Islet precursor cell (in vitro differentiated cells): ENCODE measurements around the gene KRTAP21-3.
"Not testable (repeated sequence)": the region's sequence is repeated elsewhere in the genome, so short reads cannot be mapped to it uniquely, and the experiment has no call there.

Source experiments
- DNase-seq: peaks from one replicate; pipeline ENCODE4 v3.0.0-alpha.2; 2018

Gene KRTAP21-3, protein sequence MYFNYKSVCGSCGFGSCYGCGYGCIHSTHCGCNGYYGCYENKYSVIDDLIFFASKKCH

DNA sequence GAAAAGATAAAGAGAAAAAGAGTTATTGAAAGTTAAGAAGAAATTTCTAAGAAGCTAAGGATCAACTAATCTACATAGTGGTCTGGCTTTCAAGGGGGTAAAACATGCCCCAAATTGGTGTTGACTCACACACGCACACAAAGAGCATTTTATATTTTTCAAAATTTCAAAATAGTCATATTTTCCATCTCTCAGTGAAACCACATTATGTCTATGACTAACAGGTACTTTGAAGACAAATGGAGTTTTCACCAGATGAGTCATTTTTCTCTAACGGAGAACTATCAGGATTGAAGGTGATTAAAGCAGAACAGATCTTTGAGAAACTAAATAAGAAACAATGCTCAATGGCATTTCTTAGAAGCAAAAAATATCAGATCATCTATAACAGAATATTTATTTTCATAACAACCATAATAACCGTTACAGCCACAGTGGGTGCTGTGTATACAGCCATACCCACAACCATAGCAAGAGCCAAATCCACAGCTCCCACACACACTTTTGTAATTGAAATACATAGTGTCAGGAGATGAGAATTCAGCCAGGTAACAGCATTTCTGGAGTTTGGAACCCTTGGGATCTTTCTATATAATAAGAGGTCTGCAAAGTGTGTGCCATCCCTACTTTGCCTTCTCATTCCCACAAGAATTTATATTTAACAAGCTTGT lies at the start of gene KRTAP21-3:
Gene KRTAP21-3 (minus strand): TSS at position 539 of the 671 bp plus-strand sequence. CDS start 18 bp downstream, at position 521.
- no peak for DNase-seq

DNA sequence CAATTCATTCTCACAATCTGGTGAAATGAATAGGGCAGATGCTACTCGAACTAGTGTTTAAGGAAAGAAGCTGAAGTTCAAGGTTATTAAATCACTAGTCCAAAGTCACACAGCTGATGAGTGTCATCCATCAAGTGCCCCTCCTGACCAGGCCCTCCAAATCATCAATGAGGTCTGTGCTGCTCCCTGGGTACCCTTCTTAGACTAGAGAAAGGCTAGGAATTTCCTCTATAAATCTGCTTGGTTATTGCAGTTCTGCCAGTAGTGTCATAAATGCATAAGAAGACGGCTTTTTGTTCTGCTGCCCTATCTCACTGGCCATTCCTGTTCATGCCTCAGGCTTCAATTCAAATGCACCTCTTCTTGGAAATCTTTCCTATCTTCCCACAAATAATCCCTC lies 42.2 kb upstream of the KRTAP21-3 start:
- no peak for DNase-seq

DNA sequence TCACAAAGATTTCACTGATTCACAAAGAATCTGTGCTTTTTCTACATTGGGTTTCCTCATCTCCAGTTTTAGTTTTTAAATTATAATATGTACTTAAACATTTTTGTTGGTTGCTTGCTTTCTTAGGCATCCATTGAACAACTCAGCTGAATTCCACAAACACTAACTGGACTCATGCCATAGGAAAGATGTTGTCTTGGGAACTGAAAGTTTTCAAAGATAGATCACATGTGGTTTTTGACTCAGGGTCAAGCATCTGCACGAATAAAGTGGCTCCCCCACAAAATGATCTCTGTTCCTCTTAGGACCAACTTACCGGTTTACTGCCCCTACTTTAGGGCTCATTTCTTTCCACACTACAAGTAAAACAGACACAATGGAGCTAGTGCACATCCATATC lies 39.7 kb upstream of the KRTAP21-3 start:
- DNase-seq, result no peak

DNA sequence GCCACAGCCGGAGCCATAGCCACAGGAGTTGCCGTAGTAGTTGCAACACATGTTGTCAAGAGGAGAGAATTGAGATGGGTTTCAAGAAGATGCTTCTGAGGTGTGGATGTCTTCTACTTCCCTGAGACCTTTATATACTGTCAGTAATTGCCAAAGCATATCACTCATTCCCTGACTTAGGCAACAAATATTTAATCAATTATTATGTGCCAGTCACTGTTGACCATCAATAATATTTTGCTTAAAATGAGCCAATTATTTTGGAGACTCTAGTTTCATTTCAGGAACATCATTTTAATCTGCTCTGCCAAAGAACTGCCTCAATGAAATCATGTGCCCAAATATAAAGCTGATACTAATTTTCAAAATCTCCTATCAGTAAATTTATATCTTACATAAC lies 36.8 kb upstream of the KRTAP21-3 start, which contains the start of gene KRTAP21-1:
Gene KRTAP21-1 (minus strand): TSS at position 101 of the 400 bp plus-strand sequence. CDS start 50 bp downstream, at position 51.
- not testable (repeated sequence) for DNase-seq

DNA sequence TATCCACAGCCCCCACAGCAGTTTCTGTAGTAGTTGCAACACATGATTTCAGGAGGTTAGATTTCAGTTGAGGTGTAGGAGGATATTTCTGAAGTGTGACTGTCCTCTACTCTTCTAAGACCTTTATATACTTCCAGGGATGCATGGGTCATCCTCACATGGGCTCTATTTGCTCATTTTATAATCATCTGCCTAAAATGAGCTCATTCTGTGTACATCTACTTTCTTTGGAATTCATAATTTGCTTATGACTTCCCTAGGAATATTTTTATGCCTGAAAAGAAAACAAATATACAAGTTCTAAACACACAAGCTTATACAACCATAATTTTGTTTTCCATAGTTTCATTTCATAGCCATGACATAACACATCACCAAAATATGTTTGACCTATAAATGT lies 28.6 kb upstream of the KRTAP21-3 start, which contains the start of gene KRTAP21-2:
Gene KRTAP21-2 (minus strand): TSS at position 101 of the 400 bp plus-strand sequence. CDS start 57 bp downstream, at position 44.
- no peak for DNase-seq

DNA sequence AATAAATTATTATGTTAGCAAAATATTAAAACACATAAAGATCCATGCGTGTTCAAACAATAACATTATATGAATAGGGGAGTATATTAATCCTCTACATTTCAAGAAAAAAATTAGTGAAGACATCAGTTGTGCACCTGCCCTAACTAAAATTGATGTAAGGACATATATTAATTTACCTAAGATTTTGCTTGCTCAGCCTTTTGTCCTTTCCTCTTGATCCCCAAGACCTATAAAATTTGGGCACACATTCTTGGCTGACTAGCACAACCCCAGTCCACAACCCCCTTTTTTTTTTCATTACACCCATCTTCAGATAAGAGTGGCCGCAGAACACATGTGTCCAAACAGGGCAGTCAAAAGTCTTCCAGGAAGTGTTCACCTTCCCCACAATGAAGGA lies 21.9 kb upstream of the KRTAP21-3 start:
- no peak for DNase-seq

DNA sequence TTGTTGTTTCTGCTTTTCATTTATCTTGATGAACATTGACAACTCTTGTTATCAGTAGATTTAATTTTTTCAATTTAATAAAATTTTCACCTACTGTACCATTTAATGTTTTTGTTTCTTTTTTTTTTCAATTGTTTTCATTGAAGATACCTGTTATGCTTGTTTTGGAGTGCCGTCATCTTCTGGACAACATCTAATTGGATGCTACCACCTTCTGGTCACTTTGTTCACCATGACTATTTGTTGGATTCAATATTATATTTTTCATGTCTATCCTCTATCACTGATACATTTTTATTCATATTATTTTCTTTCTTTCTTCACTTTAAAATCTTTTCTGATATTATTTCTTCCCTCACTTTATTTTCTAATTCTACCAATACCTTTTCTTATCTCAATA lies 14.4 kb upstream of the KRTAP21-3 start:
- DNase-seq, result no peak

DNA sequence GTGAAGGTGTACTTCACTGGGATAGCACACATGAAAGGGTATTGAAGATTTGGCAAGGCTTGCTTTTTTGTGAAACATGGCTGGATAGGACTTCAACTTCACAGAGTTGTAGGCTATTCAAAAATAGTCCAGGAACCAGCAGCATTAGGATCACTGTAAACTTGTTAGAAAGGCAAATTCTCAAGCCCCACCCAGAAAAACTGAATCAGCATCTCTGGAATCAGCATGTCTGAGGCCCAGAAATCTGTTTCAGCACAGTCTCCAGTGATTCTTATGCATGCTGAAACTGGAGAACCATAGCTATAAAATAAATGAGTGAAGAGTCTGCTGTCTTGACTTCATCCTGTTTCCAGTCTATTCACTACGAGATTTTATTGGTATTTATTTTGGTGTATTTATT lies 8.1 kb upstream of the KRTAP21-3 start:
- DNase-seq, result no peak

DNA sequence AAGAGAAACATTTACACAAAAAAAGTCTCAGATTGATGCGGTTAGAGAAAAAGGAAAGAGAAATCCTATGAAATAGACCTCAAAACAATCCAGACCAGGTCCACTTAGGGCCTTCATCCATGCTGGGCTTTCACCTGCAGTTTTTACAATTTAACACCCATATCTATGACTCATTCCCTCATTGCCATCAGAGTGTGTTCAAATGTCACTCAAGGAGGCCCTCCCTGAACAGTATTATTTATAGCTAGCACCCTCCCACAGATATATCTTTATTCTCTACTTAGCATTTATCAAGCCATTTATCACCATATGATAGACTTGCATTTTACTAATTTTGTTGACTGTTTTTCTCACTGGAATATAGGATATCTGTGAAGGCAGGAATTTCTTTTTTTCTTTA lies 824 bp upstream of the KRTAP21-3 start:
- DNase-seq, result no peak

DNA sequence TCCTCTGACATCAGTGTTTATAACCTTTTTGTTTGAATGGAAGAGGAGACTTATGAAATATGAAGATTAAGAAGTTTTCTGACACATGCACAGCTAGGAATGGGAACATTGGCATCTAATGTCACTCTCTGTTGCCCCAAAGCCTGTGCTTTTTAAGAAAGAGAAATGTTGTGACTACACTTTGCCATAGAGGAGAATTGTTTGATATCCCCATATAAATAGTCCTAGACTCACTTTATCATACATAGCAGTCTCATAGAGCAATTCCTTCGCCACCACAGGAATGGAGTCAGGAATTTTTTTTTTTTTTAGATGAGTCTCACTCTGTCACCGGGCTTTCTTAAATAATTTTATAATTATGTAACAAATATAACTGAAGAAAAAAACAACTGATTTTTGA lies 1.5 kb downstream of the KRTAP21-3 start:
- no peak for DNase-seq

DNA sequence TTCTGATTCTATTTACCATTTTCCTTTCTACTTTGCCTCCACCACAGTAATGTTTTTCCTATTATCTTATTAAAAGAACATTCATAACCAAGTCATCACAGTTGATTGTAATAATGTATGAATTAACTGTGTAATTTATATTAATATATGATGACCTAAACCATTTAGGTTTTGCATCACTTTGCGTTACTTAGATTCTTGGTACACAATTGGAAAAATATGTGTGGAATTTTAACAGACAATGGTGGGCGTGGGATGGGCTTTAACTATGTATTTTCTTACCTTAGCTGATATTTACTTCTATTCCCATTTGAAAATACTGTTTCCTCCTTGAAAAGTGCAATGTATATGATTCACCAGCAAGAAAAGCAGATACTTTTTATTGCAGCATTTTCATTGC lies 3.6 kb downstream of the KRTAP21-3 start:
- no peak for DNase-seq

DNA sequence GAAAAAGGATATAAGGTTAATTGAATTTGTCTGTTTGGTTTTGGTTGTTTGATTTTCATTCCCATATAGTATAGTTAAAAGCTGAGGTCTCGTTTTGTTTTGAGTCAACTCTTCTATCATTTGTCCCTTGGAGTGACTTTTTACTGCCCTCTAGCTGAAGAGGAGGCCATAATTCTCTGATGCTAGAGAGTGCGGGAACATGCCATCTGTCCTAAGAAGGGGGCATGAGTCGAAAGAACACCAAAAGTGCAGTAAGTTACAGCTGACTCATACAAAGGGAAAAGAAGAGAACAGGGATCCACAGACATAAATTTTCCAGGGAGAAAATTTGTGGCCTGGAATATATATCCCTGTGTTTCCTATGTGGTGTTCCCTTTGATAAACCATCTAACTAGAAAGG lies 4.1 kb downstream of the KRTAP21-3 start:
- no peak for DNase-seq

DNA sequence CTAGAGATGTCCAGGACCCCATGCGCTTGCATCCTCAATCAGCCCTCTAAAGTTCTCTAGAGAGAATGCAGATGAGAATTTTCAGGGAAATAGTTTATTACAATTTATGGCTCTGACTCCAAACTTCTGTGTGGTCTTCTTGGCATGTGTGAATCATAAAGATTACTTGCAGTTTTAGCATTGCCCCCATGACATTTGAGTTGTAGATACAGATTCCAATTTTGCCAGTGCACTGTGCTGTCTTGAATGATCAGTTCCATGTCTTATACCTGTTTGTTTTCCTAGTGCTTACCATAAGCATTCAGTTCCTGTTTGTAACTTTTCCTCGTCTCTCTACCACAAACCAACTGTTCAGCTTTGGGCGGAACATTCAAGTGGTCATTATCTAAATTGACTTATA lies 4.8 kb downstream of the KRTAP21-3 start:
- no peak for DNase-seq

DNA sequence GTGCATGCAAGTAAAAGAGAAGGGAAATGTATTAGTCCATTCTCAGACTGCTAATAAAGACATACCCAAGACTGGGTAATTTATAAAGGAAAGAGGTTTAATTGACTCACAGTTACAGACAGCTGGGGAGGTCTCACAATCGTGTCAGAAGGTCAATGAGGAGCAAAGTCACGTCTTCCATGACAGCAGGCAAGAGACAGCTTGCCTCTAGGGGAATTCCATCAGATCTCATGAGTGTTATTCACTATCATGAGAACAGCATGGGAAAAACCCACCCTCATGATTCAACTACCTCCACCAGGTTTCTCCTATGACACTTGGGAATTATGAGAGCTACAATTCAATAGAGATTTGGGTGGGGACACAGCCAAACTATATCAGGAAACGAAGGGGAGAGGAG lies 8.1 kb downstream of the KRTAP21-3 start:
- no peak for DNase-seq

DNA sequence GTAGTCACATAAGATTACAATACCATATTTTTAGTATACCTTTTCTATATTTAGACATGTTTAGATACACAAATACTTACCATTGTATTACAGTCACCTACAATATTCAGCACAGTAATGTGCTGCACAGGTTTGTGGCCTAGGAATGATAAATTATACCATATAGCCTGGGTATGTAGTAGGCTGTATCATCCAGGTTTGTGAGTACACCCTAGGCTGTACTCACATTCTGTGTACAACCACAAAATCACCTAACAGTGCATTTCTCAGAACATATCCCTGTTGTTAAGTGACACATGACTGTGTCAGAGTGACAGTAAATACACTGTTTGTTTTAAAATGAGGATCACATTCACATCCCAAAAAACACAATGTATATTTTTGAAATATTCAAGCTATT lies 11.2 kb downstream of the KRTAP21-3 start:
- no peak for DNase-seq

DNA sequence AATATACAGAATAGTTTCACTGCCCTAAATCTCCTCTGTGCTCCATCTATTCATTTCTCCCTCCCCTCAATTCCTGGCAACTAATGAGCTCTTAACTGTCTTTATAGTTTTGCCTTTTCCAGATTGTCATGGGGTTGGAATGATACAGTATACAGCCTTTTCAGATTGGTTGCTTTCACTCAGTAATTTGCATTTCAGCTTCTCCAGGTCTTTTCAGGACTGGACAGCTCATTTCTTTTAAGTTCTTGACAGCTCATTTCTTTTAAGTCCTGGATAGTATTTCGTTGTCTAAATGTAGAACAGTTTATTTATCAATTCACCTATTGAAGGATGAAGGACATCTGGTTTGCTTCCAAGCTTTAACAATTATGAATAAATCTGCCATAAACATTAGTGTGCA lies 22.6 kb downstream of the KRTAP21-3 start:
- DNase-seq, result no peak

DNA sequence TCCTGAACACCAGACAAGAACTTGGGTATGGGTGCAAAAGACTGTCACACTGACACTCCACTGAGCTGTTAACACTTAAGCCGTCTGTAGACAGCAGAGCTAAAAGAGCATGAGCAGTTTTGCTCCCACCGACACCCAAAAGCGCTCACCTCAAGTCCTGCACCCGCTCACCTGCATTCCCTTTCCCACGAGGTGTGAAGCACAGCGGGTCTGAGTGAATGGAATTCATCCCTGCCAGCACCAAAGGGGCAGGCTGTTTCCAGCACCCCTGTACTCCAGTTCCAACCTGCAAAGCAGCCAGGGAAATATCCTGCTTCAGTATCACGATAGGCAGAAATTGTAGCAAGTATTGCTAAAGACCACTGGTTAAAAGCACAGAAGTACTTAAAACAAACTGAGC lies 28.8 kb downstream of the KRTAP21-3 start:
- no peak for DNase-seq

DNA sequence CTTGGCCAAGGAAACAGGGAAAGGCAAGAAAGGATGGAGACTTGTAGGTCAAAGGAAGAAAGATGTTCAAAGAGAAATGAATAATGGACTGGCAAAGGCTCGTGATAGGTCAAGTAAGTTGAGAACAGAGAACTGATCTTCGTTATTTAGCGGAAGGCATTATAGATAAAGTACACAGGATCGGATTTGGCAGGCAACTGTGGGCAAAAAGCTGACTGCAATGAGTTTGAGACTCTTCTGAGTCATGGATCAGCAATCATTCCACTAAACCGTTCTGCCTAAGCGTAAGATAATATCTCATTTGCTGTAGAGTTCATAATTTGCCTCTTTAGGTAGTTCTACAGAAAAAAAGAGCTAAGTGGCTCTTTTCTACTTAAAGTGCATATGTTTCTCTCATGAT lies 34.1 kb downstream of the KRTAP21-3 start:
- no peak for DNase-seq

DNA sequence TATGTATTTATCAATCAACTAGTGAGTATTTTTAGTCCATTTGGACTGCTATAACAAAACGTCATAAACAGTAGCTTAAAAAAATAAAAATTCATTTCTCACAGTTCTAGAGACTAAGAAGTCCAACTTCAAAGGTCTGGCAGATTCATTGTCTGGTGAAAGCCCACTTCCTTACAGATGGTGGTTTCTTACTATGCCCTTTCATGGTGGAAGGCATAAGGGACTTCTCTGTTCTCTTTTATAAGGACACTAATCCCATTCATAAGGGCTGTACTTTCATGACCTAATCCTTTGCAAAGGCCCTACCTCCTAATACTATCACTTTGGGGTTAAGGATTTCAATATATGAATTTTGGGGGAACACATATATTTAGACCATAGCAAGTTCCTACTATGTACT lies 38.0 kb downstream of the KRTAP21-3 start:
- DNase-seq, result no peak

DNA sequence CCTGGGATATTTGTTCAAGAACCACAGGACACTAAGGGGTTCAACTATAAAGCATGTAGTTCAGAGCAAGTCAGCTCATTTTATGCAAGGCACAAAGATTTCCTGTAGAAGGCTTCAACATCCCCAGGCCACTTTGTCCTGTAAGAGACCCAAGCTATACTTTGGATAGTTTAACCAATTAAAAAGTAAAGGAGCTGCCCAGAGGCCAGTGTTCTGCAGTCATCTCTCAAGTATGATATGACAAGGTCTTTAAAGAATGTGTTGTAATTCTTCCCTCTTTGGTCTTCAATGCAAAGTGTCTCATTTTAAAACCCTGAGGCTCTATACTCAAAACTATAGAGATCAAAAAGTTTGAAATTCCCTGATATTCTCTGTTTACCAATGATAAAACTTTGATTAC lies 41.8 kb downstream of the KRTAP21-3 start:
- no peak for DNase-seq

DNA sequence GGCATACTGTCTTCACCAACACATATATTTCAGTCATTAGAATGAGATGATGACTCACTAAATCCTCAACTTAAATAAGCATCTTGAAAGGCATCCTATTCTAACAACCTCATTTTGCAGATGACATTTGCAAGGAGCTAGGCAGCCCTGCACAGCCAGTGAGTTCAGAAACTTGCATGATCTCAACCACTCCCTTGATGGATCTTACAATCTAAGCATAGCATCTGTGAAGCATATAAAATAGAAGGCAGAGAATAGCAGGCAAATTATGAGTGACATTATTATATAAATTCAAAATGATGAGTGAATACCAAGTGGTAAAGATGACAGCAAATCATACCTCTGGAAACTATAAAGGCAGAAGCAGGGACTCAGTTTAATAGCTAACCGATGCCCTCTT lies 44.3 kb downstream of the KRTAP21-3 start:
- no peak for DNase-seq

DNA sequence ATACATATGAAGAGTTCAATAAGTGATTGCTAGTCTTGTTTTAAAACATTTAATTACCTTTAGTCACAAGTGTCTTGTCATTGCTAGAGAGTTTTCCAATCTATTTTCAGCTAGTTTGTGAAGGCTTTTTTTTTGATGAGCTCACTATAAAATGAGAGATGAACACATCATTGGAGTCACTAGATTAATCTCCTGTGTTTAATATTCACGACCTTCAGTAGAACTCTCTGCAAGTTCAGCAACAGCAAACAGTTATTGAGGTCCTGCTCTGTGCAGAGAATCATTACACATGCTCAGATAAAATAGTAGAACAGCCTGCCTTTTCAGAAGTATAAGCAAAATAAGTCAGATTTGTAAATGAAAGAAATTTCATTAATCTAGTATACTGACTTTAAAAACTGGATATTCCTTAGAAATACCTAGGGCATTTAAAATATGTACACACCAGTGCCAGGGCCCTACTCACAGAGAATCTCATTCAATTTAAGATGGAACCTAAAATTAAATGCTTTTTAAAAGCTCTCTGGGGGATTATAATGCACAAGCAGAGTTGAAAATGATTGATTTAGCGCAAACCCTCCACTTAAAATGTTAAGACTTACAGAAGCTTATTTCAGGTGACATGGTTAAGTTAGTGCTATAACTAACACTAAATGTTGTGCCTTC lies 45.5 kb downstream of the KRTAP21-3 start:
- DNase-seq, result no peak

DNA sequence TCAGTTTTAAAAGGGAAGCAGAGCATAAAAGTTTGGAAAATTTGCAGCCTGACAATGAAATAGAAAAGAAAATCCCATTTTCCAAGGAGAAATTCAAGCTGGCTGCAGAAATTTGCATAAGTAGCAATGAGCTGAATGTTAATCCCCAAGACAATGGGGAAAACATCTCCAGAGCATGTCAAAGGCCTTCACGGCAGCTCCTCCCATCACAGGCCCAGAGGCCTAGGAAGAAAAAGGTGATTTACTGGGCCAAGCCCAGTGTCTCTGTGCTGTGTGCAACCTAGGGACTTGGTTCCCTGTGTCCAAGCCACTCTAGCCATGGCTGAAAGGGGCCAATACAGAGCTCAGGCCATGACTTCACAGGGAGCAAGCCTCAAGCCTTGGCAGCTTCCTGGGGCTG lies 49.8 kb downstream of the KRTAP21-3 start:
- DNase-seq, result no peak
